HG03066 (cell line): ENCODE data around the gene TESPA1.
"Not testable (repeated sequence)": the region's sequence is repeated elsewhere in the genome, so short reads cannot be mapped to it uniquely, and the experiment has no call there.

Experiments used
- ATAC-seq: cut with Tn5 transposase; IDR thresholded peaks from one replicate; pipeline ENCODE4 v1.9.1; 2021; ENCODE audit warnings: low read depth; ENCODE audit not compliant: unreplicated experiment

The TESPA1 gene

GRCh38 chr12:54950071-54950727, 34.4 kb downstream of the TESPA1 start:
- no peak for ATAC-seq

- ATAC-seq, result no peak
Observed at GRCh38 chr12:54949073-54949711, 35.4 kb downstream of the TESPA1 start.

- ATAC-seq, result no peak
Observed at GRCh38 chr12:54948171-54948570, 36.4 kb downstream of the TESPA1 start.

GRCh38 chr12:54945082-54945481, 39.5 kb downstream of the TESPA1 start:
- ATAC-seq, result no peak

- ATAC-seq, result not testable (repeated sequence)
Observed at GRCh38 chr12:54943292-54943691, 41.3 kb downstream of the TESPA1 start.

- ATAC-seq, result no peak
Observed at GRCh38 chr12:54941659-54942058, 42.9 kb downstream of the TESPA1 start.

- no peak for ATAC-seq
Observed at GRCh38 chr12:54940727-54941315, 43.7 kb downstream of the TESPA1 start.

GRCh38 chr12:54937929-54938328, 46.6 kb downstream of the TESPA1 start:
- ATAC-seq, result no peak

GRCh38 chr12:54937376-54937775, 47.2 kb downstream of the TESPA1 start:
- no peak for ATAC-seq

GRCh38 chr12:54936736-54937135, 47.8 kb downstream of the TESPA1 start:
- ATAC-seq, result no peak

GRCh38 chr12:54935235-54935951, 49.2 kb downstream of the TESPA1 start:
- peak; percentile 97 for ATAC-seq

GRCh38 chr12:54934419-54934818, 50.1 kb downstream of the TESPA1 start:
- no peak for ATAC-seq

- no peak for ATAC-seq
Observed at GRCh38 chr12:54933376-54933775, 51.2 kb downstream of the TESPA1 start.

- no peak for ATAC-seq
Observed at GRCh38 chr12:54932691-54933090, 51.9 kb downstream of the TESPA1 start.

- ATAC-seq, result no peak
Observed at GRCh38 chr12:54932038-54932437, 52.5 kb downstream of the TESPA1 start.

- no peak for ATAC-seq
Observed at GRCh38 chr12:54929998-54930397, 54.6 kb downstream of the TESPA1 start.

GRCh38 chr12:54926246-54926645, 58.3 kb downstream of the TESPA1 start:
- ATAC-seq, result no peak

GRCh38 chr12:54924972-54925707, 59.4 kb downstream of the TESPA1 start:
- no peak for ATAC-seq

GRCh38 chr12:54917001-54917488, 67.5 kb downstream of the TESPA1 start:
- no peak for ATAC-seq
